Measurements from ENCODE around the gene EXOSC6.
A peak's percentile ranks its signal among the peaks of the same experiment; 100 is the strongest.
"Not testable (repeated sequence)": the region's sequence is repeated elsewhere in the genome, so short reads cannot be mapped to it uniquely, and the experiment has no call there.

Gene EXOSC6

DNA sequence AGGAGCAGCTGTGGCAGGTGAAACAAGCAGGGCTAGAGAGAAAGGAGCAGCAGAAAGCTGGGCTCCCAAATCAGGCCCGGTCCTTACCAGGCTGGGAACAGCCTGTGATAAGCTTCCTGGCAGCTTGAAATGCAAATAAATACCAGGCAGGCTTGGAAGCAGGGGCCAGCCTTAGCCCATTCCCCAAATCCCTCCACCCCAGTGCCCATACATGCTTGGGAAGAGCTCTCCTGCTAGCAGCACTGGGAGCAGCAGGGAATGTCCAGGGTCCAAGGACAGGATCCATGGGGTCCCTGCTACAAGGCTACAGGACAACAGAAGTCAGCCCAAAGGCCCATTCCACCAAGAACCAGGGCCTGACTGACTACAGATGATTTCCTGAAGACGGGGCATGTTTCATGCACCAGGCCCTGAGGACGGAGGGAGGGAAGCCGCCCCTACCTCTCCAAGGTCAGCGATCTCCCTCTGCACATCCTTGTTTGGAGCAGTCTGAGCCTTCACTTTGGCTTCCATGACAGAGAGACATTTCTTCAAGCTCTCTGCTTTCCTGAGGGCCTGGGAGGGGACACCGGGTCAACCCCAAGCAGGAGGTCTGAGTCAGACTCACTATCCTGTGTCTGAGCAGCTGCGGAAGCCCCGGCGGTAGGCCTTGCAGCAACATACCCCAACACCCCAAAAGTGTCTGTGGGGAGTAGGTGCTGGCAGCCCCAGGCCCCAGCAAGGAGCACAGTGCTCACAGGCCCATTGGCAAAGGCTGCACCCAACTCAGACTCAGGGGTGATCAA is 2.6 kb upstream of the EXOSC6 start:
- no peak overlapping the region for H3K27ac ChIP-seq (ENCODE audit: low read depth, low read length)
- H3K36me3 ChIP-seq (ENCODE audit: control insufficient read depth, insufficient read depth, low read length): peaks cover 74% of the 10 kb centered on the region
- no peak overlapping the region for H3K4me3 ChIP-seq (ENCODE audit: low read depth, low read length)
- H3K9ac ChIP-seq (ENCODE audit: low read depth, low read length): no peak overlapping the region
- no peaks in the 10 kb centered on the region for H3K27me3 ChIP-seq (ENCODE audit: control insufficient read depth, insufficient read depth, low read length)
- H3K4me1 ChIP-seq (ENCODE audit: control insufficient read depth, insufficient read depth, low read length): 0 out of 2 replicates have a peak, but pooled peaks cover 3% of the 10 kb centered on the region
- H3K9me3 ChIP-seq (ENCODE audit: control insufficient read depth, insufficient read depth, low read length): no peaks in the 10 kb centered on the region

DNA sequence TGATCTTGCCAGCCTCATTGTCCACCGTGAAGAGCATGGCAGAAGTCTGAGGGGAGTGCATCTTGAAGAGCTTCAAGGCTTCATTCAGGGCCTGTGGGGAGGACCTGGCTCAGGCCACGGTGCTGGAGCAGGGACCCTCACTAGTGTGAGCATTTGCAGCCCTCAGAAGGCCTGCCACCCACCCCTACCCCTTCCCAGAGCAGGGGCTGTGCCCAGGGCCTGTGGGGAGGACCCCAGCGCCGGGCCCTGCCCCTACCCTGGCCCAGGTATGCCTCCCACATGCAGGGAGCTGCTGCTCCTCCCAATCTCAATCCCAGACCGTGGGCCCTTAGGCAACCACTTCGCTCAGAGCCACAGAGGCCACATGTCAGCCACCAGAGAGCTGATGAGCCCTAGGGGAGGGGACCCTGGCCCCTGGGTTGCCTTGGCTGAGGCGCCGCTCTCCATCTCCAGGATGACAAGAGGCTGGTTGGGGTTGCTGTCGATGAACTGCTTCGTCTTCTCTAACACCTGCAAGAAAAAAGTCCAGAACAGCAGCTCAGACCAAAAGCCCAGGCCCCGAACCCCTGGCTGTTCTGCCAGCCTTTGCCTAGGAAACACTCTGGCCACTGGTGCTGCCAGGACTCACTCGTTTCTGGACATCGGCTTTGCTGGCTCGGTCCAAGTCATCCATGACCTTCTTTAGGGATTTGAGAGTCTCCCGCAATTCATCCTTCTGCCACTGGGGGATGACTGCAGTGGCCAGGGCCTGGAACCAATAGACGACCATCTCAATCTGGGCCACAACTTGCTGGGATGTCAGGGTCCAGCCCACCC is 1.8 kb upstream of the EXOSC6 start:
- peaks cover 66% of the 10 kb centered on the region for H3K36me3 ChIP-seq (ENCODE audit: control insufficient read depth, insufficient read depth, low read length)
- H3K4me1 ChIP-seq (ENCODE audit: control insufficient read depth, insufficient read depth, low read length): 0 out of 2 replicates have a peak, but pooled peaks cover 3% of the 10 kb centered on the region
- H3K9me3 ChIP-seq (ENCODE audit: control insufficient read depth, insufficient read depth, low read length): no peaks in the 10 kb centered on the region
- no peaks in the 10 kb centered on the region for H3K27me3 ChIP-seq (ENCODE audit: control insufficient read depth, insufficient read depth, low read length)
- no peak overlapping the region for H3K27ac ChIP-seq (ENCODE audit: low read depth, low read length)
- no peak overlapping the region for H3K4me3 ChIP-seq (ENCODE audit: low read depth, low read length)
- H3K9ac ChIP-seq (ENCODE audit: low read depth, low read length): no peak overlapping the region

DNA sequence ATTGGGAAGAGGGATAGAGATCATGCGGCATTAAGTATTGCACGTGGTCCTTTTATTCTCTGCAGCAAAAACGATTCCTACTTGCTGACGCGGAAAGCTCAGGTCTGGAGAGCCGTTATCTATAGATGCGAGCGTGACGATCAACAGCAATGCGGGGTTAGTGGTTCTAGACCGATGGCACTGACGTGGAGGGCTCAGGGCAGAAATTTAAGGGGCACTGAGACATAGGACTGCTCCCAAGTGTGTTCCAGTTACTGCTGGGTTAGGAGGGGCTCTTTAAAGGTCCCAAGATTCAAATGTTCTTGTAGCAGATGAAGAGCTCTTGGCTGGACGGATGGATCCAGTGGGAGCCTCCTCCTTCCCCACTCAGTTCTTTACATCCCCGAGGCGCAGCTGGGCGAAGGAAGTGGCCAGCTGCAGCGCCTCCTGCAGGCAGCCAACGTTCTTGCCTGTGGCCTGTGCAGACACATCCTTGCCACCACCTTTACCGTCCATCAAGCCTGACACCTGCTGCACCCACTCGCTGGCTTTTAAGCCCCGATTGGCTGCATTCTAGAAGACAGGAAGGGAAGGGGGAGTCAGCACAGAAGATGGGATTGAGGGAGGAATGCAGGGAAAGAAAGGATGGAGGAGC is 732 bp upstream of the EXOSC6 start:
- peak overlapping the region; percentile 98 for H3K27ac ChIP-seq (ENCODE audit: low read depth, low read length)
- peak overlapping the region; percentile 85 for H3K4me3 ChIP-seq (ENCODE audit: low read depth, low read length)
- no peaks in the 10 kb centered on the region for H3K9me3 ChIP-seq (ENCODE audit: control insufficient read depth, insufficient read depth, low read length)
- H3K36me3 ChIP-seq (ENCODE audit: control insufficient read depth, insufficient read depth, low read length): peaks cover 56% of the 10 kb centered on the region
- H3K4me1 ChIP-seq (ENCODE audit: control insufficient read depth, insufficient read depth, low read length): 0 out of 2 replicates have a peak, but pooled peaks cover 3% of the 10 kb centered on the region
- H3K27me3 ChIP-seq (ENCODE audit: control insufficient read depth, insufficient read depth, low read length): no peaks in the 10 kb centered on the region
- no peak overlapping the region for H3K9ac ChIP-seq (ENCODE audit: low read depth, low read length)

DNA sequence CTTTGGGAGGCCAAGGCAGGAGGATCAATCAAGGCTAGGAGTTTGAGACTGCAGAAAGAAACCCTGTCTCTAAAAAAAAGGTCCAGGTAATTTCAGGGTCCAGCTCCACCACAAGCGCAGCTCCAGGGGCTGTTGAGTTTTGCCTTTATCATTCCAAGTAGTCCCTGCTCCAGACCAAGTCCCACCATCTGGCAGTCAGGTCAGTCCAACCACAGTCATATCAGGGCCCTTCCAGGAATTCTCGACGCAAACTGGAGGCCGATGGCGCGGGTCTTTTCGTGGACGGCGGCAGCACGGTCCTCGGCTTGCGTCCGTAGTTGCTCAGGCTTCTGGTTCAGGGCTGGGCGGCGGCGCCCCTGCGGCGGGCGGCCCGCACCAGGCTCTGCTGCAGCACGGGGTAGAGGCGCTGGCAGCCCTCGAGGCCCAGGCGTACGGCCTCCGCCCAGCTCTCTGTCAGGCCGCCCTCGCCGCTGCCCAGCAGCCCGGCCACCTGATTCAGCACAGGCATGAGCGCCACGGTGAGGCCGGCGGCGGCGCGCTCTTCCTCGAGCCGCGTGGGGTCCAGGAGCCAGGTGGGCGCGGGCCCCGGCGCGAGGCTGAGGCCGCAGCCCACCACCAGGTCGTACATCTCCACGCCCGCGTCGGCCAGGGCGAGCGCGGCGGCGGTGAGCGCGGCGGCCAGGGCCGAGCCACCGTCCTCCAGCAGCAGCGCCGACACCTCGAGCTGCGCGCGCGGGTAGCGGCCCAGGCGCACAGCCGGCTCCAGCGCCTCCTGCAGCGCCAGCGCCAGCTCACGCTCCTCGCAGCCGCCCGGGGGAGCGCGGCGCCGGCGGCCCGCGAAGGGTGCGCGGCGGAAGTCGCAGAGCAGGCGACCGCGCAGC is 752 bp downstream of the EXOSC6 start:
- H3K4me3 ChIP-seq (ENCODE audit: low read depth, low read length): peak overlapping the region; percentile 85

GRCh38 chr16:70249697-70250096 is 2.0 kb downstream of the EXOSC6 start:
- not testable (repeated sequence) for H3K27ac ChIP-seq (ENCODE audit: low read depth, low read length); H3K9me3 ChIP-seq (ENCODE audit: control insufficient read depth, insufficient read depth, low read length); H3K4me1 ChIP-seq (ENCODE audit: control insufficient read depth, insufficient read depth, low read length); H3K27me3 ChIP-seq (ENCODE audit: control insufficient read depth, insufficient read depth, low read length); H3K9ac ChIP-seq (ENCODE audit: low read depth, low read length)
- peaks cover 32% of the 10 kb centered on the region for H3K36me3 ChIP-seq (ENCODE audit: control insufficient read depth, insufficient read depth, low read length)
- H3K4me3 ChIP-seq (ENCODE audit: low read depth, low read length): peak overlapping the region; percentile 85; the same call in 1 of the 2 replicates

More for the DNA sequence above, 752 bp downstream of the EXOSC6 start:
- Histone ChIP-seq H3K4me1 (ENCODE audit: control insufficient read depth, insufficient read depth, low read length) (0 out of 2 replicates have a peak, but pooled peaks cover 3% of the 10 kb centered on the region), H3K9ac (ENCODE audit: low read depth, low read length) (peak overlapping the region; percentile 98), H3K9me3 (ENCODE audit: control insufficient read depth, insufficient read depth, low read length) (no peaks in the 10 kb centered on the region), H3K27ac (ENCODE audit: low read depth, low read length) (peak overlapping the region; percentile 98), H3K27me3 (ENCODE audit: control insufficient read depth, insufficient read depth, low read length) (no peaks in the 10 kb centered on the region), H3K36me3 (ENCODE audit: control insufficient read depth, insufficient read depth, low read length) (peaks cover 44% of the 10 kb centered on the region)

DNA sequence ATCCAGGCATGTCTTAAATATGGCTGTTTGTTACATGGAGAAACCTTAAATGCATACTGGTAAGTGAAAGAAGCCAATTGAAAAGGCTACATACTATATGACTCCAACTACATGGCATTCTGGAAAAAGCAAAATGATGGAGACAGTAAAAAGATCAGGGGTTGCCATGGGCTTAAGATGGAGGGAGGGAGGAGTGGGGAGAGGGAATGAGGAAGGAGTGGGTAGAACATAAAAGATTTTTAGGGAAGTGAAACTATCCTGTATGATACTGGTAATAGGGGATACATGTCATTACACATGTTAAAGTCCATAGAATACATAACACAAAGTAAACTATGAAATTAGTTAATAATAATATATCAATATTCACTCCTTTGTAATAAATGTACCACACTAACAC is 13.0 kb downstream of the EXOSC6 start:
- H3K27me3 ChIP-seq (ENCODE audit: control insufficient read depth, insufficient read depth, low read length); H3K9me3 ChIP-seq (ENCODE audit: control insufficient read depth, insufficient read depth, low read length); H3K4me3 ChIP-seq (ENCODE audit: low read depth, low read length); H3K27ac ChIP-seq (ENCODE audit: low read depth, low read length); H3K36me3 ChIP-seq (ENCODE audit: control insufficient read depth, insufficient read depth, low read length); H3K4me1 ChIP-seq (ENCODE audit: control insufficient read depth, insufficient read depth, low read length); H3K9ac ChIP-seq (ENCODE audit: low read depth, low read length): not testable (repeated sequence)

- peaks cover 28% of the 10 kb centered on the region for H3K36me3 ChIP-seq (ENCODE audit: control insufficient read depth, insufficient read depth, low read length)
- H3K4me3 ChIP-seq (ENCODE audit: low read depth, low read length); H3K9me3 ChIP-seq (ENCODE audit: control insufficient read depth, insufficient read depth, low read length); H3K9ac ChIP-seq (ENCODE audit: low read depth, low read length); H3K4me1 ChIP-seq (ENCODE audit: control insufficient read depth, insufficient read depth, low read length); H3K27ac ChIP-seq (ENCODE audit: low read depth, low read length); H3K27me3 ChIP-seq (ENCODE audit: control insufficient read depth, insufficient read depth, low read length): not testable (repeated sequence)
Observed at GRCh38 chr16:70231831-70232230, 19.9 kb downstream of the EXOSC6 start.

DNA sequence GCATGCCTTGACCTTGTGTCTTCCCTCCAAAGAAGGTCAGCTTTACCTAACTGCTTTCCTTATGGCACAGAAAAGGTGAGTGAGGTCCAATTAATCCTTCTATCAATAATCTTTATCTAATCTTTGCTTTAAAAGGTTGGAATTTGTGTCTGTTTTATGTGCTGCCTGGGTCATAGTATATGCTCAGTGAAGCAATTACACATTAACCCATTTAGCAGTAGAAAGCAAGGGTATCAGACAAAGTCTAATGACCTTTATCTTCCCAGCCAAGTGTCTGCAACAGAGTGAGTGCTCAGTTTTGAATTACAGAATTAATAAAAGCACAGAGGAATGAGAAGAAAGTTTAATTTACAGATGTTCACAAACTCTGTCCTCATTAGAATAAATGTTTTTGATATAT is 25.7 kb downstream of the EXOSC6 start:
- H3K4me3 ChIP-seq (ENCODE audit: low read depth, low read length); H3K27me3 ChIP-seq (ENCODE audit: control insufficient read depth, insufficient read depth, low read length); H3K27ac ChIP-seq (ENCODE audit: low read depth, low read length); H3K9ac ChIP-seq (ENCODE audit: low read depth, low read length); H3K36me3 ChIP-seq (ENCODE audit: control insufficient read depth, insufficient read depth, low read length); H3K4me1 ChIP-seq (ENCODE audit: control insufficient read depth, insufficient read depth, low read length); H3K9me3 ChIP-seq (ENCODE audit: control insufficient read depth, insufficient read depth, low read length): not testable (repeated sequence)

DNA sequence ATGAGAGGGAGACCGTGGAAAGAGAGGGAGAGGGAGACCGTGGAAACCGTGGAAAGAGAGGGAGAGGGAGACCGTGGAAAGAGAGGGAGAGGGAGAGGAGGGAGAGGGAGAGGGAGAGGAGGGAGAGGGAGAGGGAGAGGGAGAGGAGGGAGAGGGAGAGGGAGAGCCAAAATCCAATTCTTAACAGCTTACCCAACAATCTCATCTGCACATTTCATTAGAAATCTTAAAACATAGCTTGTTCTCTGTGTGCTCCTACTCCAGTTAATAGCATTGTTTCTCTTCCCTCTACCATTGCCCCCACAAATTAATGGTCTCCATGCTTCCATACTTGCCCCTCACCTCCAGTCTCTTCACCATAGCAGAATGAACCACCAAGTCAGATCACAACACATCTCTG is 26.3 kb downstream of the EXOSC6 start:
- not testable (repeated sequence) for H3K4me1 ChIP-seq (ENCODE audit: control insufficient read depth, insufficient read depth, low read length); H3K36me3 ChIP-seq (ENCODE audit: control insufficient read depth, insufficient read depth, low read length); H3K9me3 ChIP-seq (ENCODE audit: control insufficient read depth, insufficient read depth, low read length); H3K9ac ChIP-seq (ENCODE audit: low read depth, low read length); H3K4me3 ChIP-seq (ENCODE audit: low read depth, low read length); H3K27ac ChIP-seq (ENCODE audit: low read depth, low read length); H3K27me3 ChIP-seq (ENCODE audit: control insufficient read depth, insufficient read depth, low read length)

DNA sequence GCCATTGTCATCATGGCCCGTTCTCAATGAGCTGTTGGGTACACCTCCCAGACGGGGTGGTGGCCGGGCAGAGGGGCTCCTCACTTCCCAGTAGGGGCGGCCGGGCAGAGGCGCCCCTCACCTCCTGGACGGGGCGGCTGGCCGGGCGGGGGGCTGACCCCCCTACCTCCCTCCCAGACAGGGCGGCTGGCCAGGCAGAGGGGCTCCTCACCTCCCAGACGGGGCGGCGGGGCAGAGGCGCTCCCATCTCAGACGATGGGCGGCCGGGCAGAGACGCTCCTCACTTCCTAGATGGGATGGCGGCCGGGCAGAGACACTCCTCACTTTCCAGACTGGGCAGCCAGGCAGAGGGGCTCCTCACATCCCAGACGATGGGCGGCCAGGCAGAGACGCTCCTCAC is 27.1 kb downstream of the EXOSC6 start:
- not testable (repeated sequence) for H3K9ac ChIP-seq (ENCODE audit: low read depth, low read length); H3K9me3 ChIP-seq (ENCODE audit: control insufficient read depth, insufficient read depth, low read length); H3K4me3 ChIP-seq (ENCODE audit: low read depth, low read length); H3K27me3 ChIP-seq (ENCODE audit: control insufficient read depth, insufficient read depth, low read length); H3K27ac ChIP-seq (ENCODE audit: low read depth, low read length); H3K4me1 ChIP-seq (ENCODE audit: control insufficient read depth, insufficient read depth, low read length)
- H3K36me3 ChIP-seq (ENCODE audit: control insufficient read depth, insufficient read depth, low read length): peaks cover 12% of the 10 kb centered on the region
